A172 (cell line): ENCODE measurements around the gene SGPL1. TPM values are rescaled to one million over a fixed set of nuclear protein-coding genes. Genes with fewer than 3 reads are reported as not detected.
"Not testable (repeated sequence)": the region's sequence is repeated elsewhere in the genome, so short reads cannot be mapped to it uniquely, and the experiment has no call there.

Source experiments
- DNase-seq: peaks from one replicate; pipeline ENCODE4 v3.0.0-alpha.2; 2015; ENCODE audit warnings: low spot score
- total RNA-seq: library from RNA; depleted of rRNA; stranded (reverse); fragments of >200 nt; shearing (Covaris generic); gene quantifications from 2 replicates; pipeline ENCODE4 v1.2.3, GENCODE V29; 2014; rRNA removed

Gene SGPL1
- total RNA-seq, result 25.5 and 26.6 TPM in 2 replicates

GRCh38 chr10:70815504-70816219 is at the start of gene SGPL1:
TSS of gene SGPL1 (plus strand) at chr10:70815948. CDS start at chr10:70816854, 906 bp downstream.
- DNase-seq, result peak; percentile 68

GRCh38 chr10:70768026-70768685 is 47.6 kb upstream of the SGPL1 start:
- not testable (repeated sequence) for DNase-seq

GRCh38 chr10:70769121-70769520 is 46.6 kb upstream of the SGPL1 start:
- no peak for DNase-seq

- no peak for DNase-seq
Measured at GRCh38 chr10:70770001-70770400, 45.7 kb upstream of the SGPL1 start.

GRCh38 chr10:70770516-70770915 is 45.2 kb upstream of the SGPL1 start:
- not testable (repeated sequence) for DNase-seq

GRCh38 chr10:70771311-70772194 is 44.2 kb upstream of the SGPL1 start:
- no peak for DNase-seq

- no peak for DNase-seq
Measured at GRCh38 chr10:70772627-70773026, 43.1 kb upstream of the SGPL1 start.

- no peak for DNase-seq
Measured at GRCh38 chr10:70773461-70773860, 42.3 kb upstream of the SGPL1 start.

GRCh38 chr10:70773965-70774809 is 41.6 kb upstream of the SGPL1 start:
- no peak for DNase-seq

- DNase-seq, result no peak
Measured at GRCh38 chr10:70774810-70775678, 40.7 kb upstream of the SGPL1 start.

GRCh38 chr10:70775679-70776454 is 39.9 kb upstream of the SGPL1 start:
- no peak for DNase-seq

- no peak for DNase-seq
Measured at GRCh38 chr10:70776455-70777005, 39.2 kb upstream of the SGPL1 start.

- no peak for DNase-seq
Measured at GRCh38 chr10:70777063-70777875, 38.5 kb upstream of the SGPL1 start.

GRCh38 chr10:70778267-70778924 is 37.4 kb upstream of the SGPL1 start:
- no peak for DNase-seq

GRCh38 chr10:70779088-70779487 is 36.7 kb upstream of the SGPL1 start:
- no peak for DNase-seq

GRCh38 chr10:70779511-70780369 is 36.0 kb upstream of the SGPL1 start:
- DNase-seq, result no peak

- no peak for DNase-seq
Measured at GRCh38 chr10:70780370-70780760, 35.4 kb upstream of the SGPL1 start.
